PC-9 (cell line): ENCODE results near the gene ADGRD1.

Source experiments
- CTCF ChIP-seq: fragments of 200-600 bp; sonication (generic); conservative IDR thresholded peaks from 2 replicates; pipeline ENCODE4 v1.6.1; 2017; ENCODE audit warnings: mixed run types, antibody characterized with exemption, mild to moderate bottlenecking, moderate library complexity
- EZH2 ChIP-seq: fragments of 200-600 bp; sonication (generic); IDR thresholded peaks from 2 replicates; pipeline ENCODE4 v1.8.0; 2017; ENCODE audit warnings: antibody characterized with exemption, low read depth

- no peak for TF ChIP-seq CTCF
- TF ChIP-seq EZH2, result no peak
Measured at GRCh38 chr12:131007031-131007739, 53.5 kb downstream of the ADGRD1 start.
